HG02588 (cell line): Measurements from ENCODE around the gene PAPOLA.
A peak's percentile ranks its signal among the peaks of the same experiment; 100 is the strongest.

ENCODE experiments used
- ATAC-seq: cut with Tn5 transposase; IDR thresholded peaks from one replicate; pipeline ENCODE4 v1.9.1; 2021; ENCODE audit warnings: mild to moderate bottlenecking, moderate library complexity; ENCODE audit not compliant: unreplicated experiment

Gene PAPOLA

GRCh38 chr14:96564389-96564788 lies 62.2 kb downstream of the PAPOLA start:
- no peak for ATAC-seq

GRCh38 chr14:96565811-96566210 lies 63.6 kb downstream of the PAPOLA start:
- no peak for ATAC-seq

GRCh38 chr14:96567289-96567899 lies 65.2 kb downstream of the PAPOLA start:
- no peak for ATAC-seq

GRCh38 chr14:96568621-96569020 lies 66.4 kb downstream of the PAPOLA start:
- no peak for ATAC-seq

- no peak for ATAC-seq
Observed at GRCh38 chr14:96571311-96571710, 69.1 kb downstream of the PAPOLA start.

GRCh38 chr14:96573473-96574100 lies 71.4 kb downstream of the PAPOLA start:
- no peak for ATAC-seq

GRCh38 chr14:96574171-96574632 lies 72.0 kb downstream of the PAPOLA start:
- ATAC-seq, result no peak

- ATAC-seq, result no peak
Observed at GRCh38 chr14:96574633-96575632, 72.8 kb downstream of the PAPOLA start.

- ATAC-seq, result no peak
Observed at GRCh38 chr14:96576359-96576758, 74.2 kb downstream of the PAPOLA start.

- no peak for ATAC-seq
Observed at GRCh38 chr14:96576937-96577336, 74.8 kb downstream of the PAPOLA start.

GRCh38 chr14:96578619-96579018 lies 76.4 kb downstream of the PAPOLA start:
- ATAC-seq, result no peak

- ATAC-seq, result no peak
Observed at GRCh38 chr14:96579358-96579757, 77.2 kb downstream of the PAPOLA start.

- ATAC-seq, result no peak
Observed at GRCh38 chr14:96579855-96580254, 77.7 kb downstream of the PAPOLA start.

- no peak for ATAC-seq
Observed at GRCh38 chr14:96580566-96580965, 78.4 kb downstream of the PAPOLA start.

GRCh38 chr14:96581026-96581425 lies 78.8 kb downstream of the PAPOLA start:
- no peak for ATAC-seq

- no peak for ATAC-seq
Observed at GRCh38 chr14:96581902-96582301, 79.7 kb downstream of the PAPOLA start.

GRCh38 chr14:96582411-96582961 lies 80.3 kb downstream of the PAPOLA start:
- no peak for ATAC-seq

- ATAC-seq, result no peak
Observed at GRCh38 chr14:96582995-96583394, 80.8 kb downstream of the PAPOLA start.

- no peak for ATAC-seq
Observed at GRCh38 chr14:96583569-96584041, 81.4 kb downstream of the PAPOLA start.

GRCh38 chr14:96584199-96584906 lies 82.2 kb downstream of the PAPOLA start:
- ATAC-seq, result peak; percentile 64
